Activated B cell treated with CpG ODN at 0.5 μM for 24 hours (primary cell): ENCODE measurements around the gene GBP2. TPM values are rescaled to one million over a fixed set of nuclear protein-coding genes. Genes with fewer than 3 reads are reported as not detected.

Experiments used
- ATAC-seq: fragments of 200-7000 bp; cut with Tn5 transposase; one replicate; pipeline ENCODE4 v1.10.0; 2021; ENCODE audit warnings: low read depth, mild to moderate bottlenecking, moderate library complexity
- CTCF ChIA-PET: fragments of 350-600 bp; sonication (Branson Sonifier 250); formaldehyde crosslinking; loops from one replicate; lab custom pipeline; 2021; ENCODE audit warnings: antibody characterized with exemption; lab: Charles Lee
- POLR2A ChIA-PET: fragments of 350-600 bp; sonication (Branson Sonifier 250); formaldehyde crosslinking; loops from one replicate; lab custom pipeline; 2021; ENCODE audit warnings: antibody characterized with exemption; lab: Charles Lee
- DNase-seq: peaks from one replicate; pipeline ENCODE4 v3.0.0; 2022
- H3K27ac Mint-ChIP-seq: one replicate; pipeline ENCODE4 v1.8.0; 2020; ENCODE audit warnings: mixed read lengths
- H3K27me3 Mint-ChIP-seq: one replicate; pipeline ENCODE4 v1.8.0; 2021; ENCODE audit warnings: mixed read lengths
- H3K36me3 Mint-ChIP-seq: one replicate; pipeline ENCODE4 v1.8.0; 2021; ENCODE audit warnings: low read depth, mixed read lengths
- H3K4me1 Mint-ChIP-seq: one replicate; pipeline ENCODE4 v1.8.0; 2021; ENCODE audit warnings: mixed read lengths
- H3K4me3 Mint-ChIP-seq: one replicate; pipeline ENCODE4 v1.8.0; 2020; ENCODE audit warnings: mild to moderate bottlenecking, mixed read lengths
- H3K9me3 Mint-ChIP-seq: one replicate; pipeline ENCODE4 v1.8.0; 2020; ENCODE audit warnings: mixed read lengths
- CTCF ChIP-seq: fragments of 200-600 bp; IDR thresholded peaks from one replicate; pipeline ENCODE4 v1.8.0; 2022; ENCODE audit warnings: antibody characterized with exemption, mild to moderate bottlenecking
- intact Hi-C: fragments of 100-400 bp; cut with micrococcal nuclease; formaldehyde crosslinking; loops from one replicate; pipeline ENCODE4 v1.15.1; 2024
- total RNA-seq: library from RNA; stranded (reverse); gene quantifications from 2 replicates; pipeline ENCODE4 v1.2.3, GENCODE V29; 2022

GBP2 gene
- total RNA-seq, 1 donor from 2014 or later: 26.7 TPM

GRCh38 chr1:89151047-89151446 lies 25.1 kb upstream of the GBP2 start:
- DNase-seq: no peak
- H3K4me1 Mint-ChIP-seq: no peaks in the 10 kb centered on the region
- no peaks in the 10 kb centered on the region for H3K27me3 Mint-ChIP-seq
- no peak overlapping the region for H3K27ac Mint-ChIP-seq
- intact Hi-C loops: no loop called here
- no peak for TF ChIP-seq CTCF
- H3K9me3 Mint-ChIP-seq: peaks cover 3% of the 10 kb centered on the region
- ATAC-seq: no peak
- ChIA-PET CTCF (no interaction called here), POLR2A (no interaction called here)
- H3K36me3 Mint-ChIP-seq: no peaks in the 10 kb centered on the region
- H3K4me3 Mint-ChIP-seq: no peak overlapping the region

DNA sequence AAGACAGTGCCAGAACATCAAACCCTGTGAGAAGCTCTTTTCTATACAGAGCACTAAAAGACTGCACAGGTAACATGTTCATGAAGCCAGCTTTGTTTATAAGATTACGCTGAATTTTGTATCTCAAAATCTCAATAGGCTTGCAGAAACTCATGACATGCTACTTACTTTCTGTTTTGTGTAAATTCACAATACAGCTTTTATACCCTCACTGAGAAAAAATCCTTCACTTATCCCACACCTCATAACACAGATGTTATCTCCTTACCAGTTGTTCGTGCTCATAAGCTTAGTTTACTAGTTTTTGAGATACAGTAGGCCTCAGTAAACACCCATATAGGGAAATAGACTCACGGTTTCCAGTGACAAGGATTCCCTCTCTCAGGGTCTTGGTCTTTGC lies 24.1 kb upstream of the GBP2 start:
- TF ChIP-seq CTCF: no peak
- DNase-seq (no peak), ATAC-seq (no peak)
- ChIA-PET POLR2A (interaction anchor here (0.7 kb wide), 1 partner anchor 27 kb away, joined by 3 read pairs; no protein-coding TSS in a partner anchor), CTCF (no interaction called here)
- intact Hi-C loops: no loop called here
- Mint-ChIP-seq H3K27ac (no peak overlapping the region), H3K4me1 (no peaks in the 10 kb centered on the region), H3K36me3 (no peaks in the 10 kb centered on the region), H3K4me3 (no peak overlapping the region), H3K27me3 (no peaks in the 10 kb centered on the region), H3K9me3 (no peaks in the 10 kb centered on the region)

DNA sequence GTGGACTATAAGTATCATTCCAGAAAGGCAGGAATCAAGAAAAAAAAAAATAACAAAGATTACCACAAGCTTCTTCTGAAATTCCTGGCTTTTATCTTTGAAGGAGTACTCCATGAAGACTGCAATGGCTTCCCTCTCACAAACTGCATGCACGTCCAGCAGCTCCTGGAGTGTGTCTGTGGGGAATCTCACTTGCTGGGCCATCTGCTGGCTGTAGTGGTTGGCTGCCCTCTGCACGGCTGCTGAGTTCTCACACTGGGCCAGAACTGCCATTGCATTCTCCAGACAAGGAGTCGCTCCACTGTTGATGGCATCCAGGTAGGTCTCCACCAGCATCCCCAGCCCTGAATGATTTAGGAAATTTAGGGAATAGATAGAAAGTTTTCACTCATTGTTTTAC lies 23.3 kb upstream of the GBP2 start:
- H3K36me3 Mint-ChIP-seq: no peaks in the 10 kb centered on the region
- no peak for ATAC-seq
- ChIA-PET CTCF (no interaction called here), POLR2A (no interaction called here)
- H3K27me3 Mint-ChIP-seq: no peaks in the 10 kb centered on the region
- intact Hi-C loops: no loop called here
- H3K9me3 Mint-ChIP-seq: no peaks in the 10 kb centered on the region
- H3K4me1 Mint-ChIP-seq: no peaks in the 10 kb centered on the region
- no peak overlapping the region for H3K27ac Mint-ChIP-seq
- no peak for DNase-seq
- no peak overlapping the region for H3K4me3 Mint-ChIP-seq
- TF ChIP-seq CTCF: no peak

DNA sequence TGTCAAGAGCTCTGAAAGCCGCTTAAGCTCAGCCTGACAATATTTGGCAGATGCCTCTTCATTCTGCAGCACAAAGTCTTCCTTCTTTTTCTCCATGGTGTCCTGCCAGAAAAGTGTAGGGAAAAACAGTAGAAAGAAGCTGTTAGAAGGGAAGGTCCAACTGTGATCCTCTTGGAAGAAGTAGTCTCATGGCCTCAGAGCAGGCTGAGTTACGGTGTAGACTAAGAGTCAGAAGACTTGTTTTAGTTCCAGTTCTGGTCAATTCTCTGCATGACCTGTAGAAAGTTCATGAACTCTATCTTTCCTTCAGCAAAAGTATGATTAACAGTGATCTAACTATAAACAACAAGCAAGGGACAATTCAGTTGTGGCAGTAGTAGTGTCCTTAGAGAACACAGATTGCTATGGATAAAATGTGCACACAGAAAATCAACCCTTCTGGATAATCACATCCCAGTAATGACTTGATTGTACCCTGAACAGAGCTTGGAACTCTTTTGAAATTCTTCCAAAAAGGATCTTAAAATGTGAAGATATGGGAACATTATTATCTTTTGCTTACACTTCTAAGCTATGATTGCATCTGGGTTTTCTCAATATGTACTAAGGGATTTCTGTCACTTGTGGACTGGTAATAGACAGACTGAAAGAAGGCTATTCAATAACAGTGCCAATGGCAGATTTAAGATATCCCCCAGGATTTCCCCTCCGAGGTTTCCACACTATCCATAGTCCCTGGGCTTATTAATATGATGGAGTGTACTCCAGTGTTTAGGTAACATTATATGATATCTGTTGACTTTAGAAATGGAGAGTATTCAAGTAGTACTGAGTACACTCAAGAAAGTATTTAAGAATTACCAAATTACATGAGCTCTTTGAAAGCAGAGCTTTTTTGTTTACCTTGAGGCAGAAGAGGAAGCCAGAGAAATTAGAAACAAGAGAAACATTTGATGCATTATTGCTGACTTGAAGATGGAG lies 22.1 kb upstream of the GBP2 start:
- CTCF ChIA-PET: no interaction called here
- no peaks in the 10 kb centered on the region for H3K36me3 Mint-ChIP-seq
- intact Hi-C loops: no loop called here
- no peaks in the 10 kb centered on the region for H3K9me3 Mint-ChIP-seq
- DNase-seq (no peak), ATAC-seq (no peak)
- H3K27me3 Mint-ChIP-seq: no peaks in the 10 kb centered on the region
- H3K27ac Mint-ChIP-seq: no peak overlapping the region
- TF ChIP-seq CTCF: no peak
- H3K4me3 Mint-ChIP-seq: no peak overlapping the region
- no peaks in the 10 kb centered on the region for H3K4me1 Mint-ChIP-seq
- POLR2A ChIA-PET: no interaction called here

GRCh38 chr1:89146721-89147120 lies 20.8 kb upstream of the GBP2 start:
- H3K27ac Mint-ChIP-seq: no peak overlapping the region

More at GRCh38 chr1:89146721-89147120, 20.8 kb upstream of the GBP2 start:
- H3K4me1 Mint-ChIP-seq: no peaks in the 10 kb centered on the region
- no peak overlapping the region for H3K4me3 Mint-ChIP-seq
- intact Hi-C loops: no loop called here
- no peak for TF ChIP-seq CTCF
- ATAC-seq (no peak), DNase-seq (no peak)
- ChIA-PET CTCF (no interaction called here), POLR2A (no interaction called here)
- H3K27me3 Mint-ChIP-seq: no peaks in the 10 kb centered on the region
- no peaks in the 10 kb centered on the region for H3K9me3 Mint-ChIP-seq
- H3K36me3 Mint-ChIP-seq: no peaks in the 10 kb centered on the region
